GM18873 (cell line): ENCODE results near the gene NOB1.
A peak's percentile ranks its signal among the peaks of the same experiment; 100 is the strongest.
"Not testable (repeated sequence)": the region's sequence is repeated elsewhere in the genome, so short reads cannot be mapped to it uniquely, and the experiment has no call there.

ENCODE experiments used
- ATAC-seq: cut with Tn5 transposase; IDR thresholded peaks from one replicate; pipeline ENCODE4 v1.9.1; 2021; ENCODE audit warnings: mild to moderate bottlenecking, moderate library complexity, moderate number of reproducible peaks; ENCODE audit not compliant: unreplicated experiment, low FRiP score

The NOB1 gene

GRCh38 chr16:69754469-69755310 is at the start of gene NOB1:
Gene NOB1, minus strand, starts transcription at chr16:69754926. Its CDS starts 16 bp downstream, at chr16:69754910.
- ATAC-seq = peak; percentile 88

DNA sequence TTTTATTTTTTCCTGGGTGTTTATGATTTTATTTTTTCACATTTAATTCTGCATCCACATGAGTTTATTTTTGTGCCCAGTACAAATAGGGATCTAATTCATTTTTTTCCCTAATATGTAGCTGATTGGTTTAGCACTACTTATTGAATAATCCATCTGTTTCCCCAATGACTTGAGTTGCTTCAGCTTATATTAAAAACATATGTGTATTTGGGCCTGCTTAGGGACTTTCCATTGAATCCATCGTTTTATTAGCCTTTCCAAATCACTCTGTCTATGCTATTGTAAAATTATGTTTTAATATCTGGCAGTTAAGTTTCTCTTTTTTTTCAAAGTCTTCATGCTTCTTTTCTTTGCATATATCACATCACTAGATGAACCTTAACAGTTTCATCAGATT is 49.6 kb upstream of the NOB1 start:
- ATAC-seq = no peak

- no peak for ATAC-seq
Measured at GRCh38 chr16:69799611-69800031, 44.9 kb upstream of the NOB1 start.

GRCh38 chr16:69798466-69798865 is 43.7 kb upstream of the NOB1 start:
- no peak for ATAC-seq

DNA sequence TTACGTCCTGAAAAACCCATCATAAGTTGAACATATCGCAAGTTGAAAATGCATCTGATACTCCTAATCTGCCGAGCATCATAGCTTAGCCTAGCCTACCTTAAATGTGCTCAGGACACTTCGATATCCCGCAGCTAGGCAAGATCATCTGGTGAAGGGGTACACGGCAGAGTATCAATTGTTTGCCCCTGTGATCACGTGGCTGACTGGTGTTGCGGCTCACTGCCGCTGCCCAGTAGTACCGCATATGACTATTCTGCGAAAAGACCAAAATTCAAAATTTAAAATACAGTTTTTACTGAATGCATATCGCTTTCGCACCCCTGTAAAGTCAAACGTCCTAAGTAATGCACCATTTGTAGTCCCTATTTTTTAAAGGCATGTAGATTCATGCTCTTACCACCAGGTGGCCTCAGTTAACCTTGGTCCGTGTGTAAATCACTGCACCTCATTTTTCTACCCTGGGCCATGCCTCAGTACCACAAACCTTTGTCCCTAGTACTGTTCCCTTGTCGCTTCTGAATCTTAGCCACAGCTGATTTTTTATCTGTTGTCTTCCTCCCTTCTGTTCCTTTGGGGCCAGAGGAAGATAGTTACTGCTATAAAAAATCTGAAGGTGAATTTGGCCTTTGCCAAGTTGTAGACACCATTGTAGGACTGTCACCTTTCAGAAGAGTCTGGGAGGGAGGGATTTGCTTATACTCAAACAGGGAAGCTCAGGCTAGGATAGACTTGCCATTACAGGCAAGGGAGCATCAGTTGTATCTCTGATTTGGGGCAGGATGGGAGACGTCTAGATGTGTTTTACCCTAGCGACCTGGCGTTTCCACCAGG is 41.8 kb upstream of the NOB1 start:
- no peak for ATAC-seq

- no peak for ATAC-seq
Measured at GRCh38 chr16:69794486-69794885, 39.8 kb upstream of the NOB1 start.

DNA sequence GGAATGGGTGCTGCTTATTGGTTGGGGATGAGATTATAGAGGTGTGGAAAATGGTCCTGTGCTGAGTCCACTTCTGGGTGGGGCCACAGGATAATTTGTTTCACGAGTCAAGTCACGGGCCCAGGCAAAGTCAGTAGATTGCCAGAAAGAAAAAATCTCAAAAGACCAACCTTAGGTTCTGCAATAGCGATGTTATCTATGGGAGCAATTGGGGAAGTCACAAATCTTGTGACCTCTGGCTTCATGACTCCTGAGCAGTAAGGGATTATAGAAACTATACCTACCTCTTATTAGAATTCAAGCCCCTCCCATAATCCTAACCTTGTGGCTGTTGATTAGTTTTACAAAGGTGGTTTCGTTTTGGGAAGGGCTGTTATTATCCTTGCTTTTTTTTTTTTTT is 38.8 kb upstream of the NOB1 start:
- ATAC-seq = no peak

GRCh38 chr16:69791391-69791847 is 36.7 kb upstream of the NOB1 start:
- not testable (repeated sequence) for ATAC-seq

DNA sequence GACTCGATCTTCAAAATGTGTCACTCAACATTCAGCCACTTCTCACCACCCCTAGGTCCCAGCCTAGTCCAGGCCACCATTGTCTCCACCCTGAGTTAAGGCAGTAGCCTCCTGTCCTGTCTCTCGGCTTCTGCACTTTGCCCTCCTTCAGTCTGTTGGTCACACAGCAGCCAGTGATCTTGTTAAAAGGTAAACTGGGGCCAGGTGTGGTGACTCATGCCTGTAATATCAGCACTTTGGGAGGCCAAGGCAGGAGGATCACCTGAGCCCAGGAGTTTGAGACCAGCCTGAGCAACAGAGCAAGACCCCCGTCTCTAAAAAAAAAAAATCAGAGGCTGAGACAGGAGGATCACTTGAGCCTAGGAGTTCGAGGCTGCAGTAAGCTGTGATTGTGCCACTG is 33.2 kb upstream of the NOB1 start:
- no peak for ATAC-seq

- ATAC-seq = no peak
Measured at GRCh38 chr16:69784586-69784985, 29.9 kb upstream of the NOB1 start.

GRCh38 chr16:69781118-69781517 is 26.4 kb upstream of the NOB1 start:
- ATAC-seq = no peak

GRCh38 chr16:69779724-69780123 is 25.0 kb upstream of the NOB1 start:
- ATAC-seq = no peak

GRCh38 chr16:69775563-69775962 is 20.8 kb upstream of the NOB1 start:
- ATAC-seq = no peak

- ATAC-seq = no peak
Measured at GRCh38 chr16:69773260-69773947, 18.7 kb upstream of the NOB1 start.

GRCh38 chr16:69771651-69771967 is 16.9 kb upstream of the NOB1 start:
- no peak for ATAC-seq

GRCh38 chr16:69769404-69769803 is 14.7 kb upstream of the NOB1 start:
- ATAC-seq = no peak

DNA sequence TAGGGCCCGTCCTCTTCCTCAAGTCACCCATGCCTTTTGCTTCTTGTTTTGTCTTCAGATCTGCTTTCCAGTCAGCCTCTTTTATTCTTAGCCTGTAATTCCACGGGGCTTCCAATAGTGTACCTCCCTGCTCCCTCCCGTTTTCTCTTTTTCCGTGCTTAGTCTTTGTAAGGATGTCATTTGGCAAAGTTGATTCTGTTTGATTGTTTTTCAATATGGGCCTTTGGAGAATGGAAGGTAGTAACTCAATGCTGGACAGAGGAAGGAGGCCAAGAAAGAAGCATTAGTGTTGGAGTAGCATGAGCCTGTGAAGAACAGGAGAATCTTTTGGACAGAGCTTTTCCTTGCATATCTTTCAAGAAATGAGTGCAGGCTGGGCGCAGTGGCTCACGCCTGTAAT is 13.9 kb upstream of the NOB1 start:
- no peak for ATAC-seq

- no peak for ATAC-seq
Measured at GRCh38 chr16:69767459-69768229, 12.9 kb upstream of the NOB1 start.

GRCh38 chr16:69763599-69763942 is 8.8 kb upstream of the NOB1 start:
- ATAC-seq = no peak

- ATAC-seq = no peak
Measured at GRCh38 chr16:69762814-69763598, 8.3 kb upstream of the NOB1 start.
